ENCODE data around the gene REL.

DNA sequence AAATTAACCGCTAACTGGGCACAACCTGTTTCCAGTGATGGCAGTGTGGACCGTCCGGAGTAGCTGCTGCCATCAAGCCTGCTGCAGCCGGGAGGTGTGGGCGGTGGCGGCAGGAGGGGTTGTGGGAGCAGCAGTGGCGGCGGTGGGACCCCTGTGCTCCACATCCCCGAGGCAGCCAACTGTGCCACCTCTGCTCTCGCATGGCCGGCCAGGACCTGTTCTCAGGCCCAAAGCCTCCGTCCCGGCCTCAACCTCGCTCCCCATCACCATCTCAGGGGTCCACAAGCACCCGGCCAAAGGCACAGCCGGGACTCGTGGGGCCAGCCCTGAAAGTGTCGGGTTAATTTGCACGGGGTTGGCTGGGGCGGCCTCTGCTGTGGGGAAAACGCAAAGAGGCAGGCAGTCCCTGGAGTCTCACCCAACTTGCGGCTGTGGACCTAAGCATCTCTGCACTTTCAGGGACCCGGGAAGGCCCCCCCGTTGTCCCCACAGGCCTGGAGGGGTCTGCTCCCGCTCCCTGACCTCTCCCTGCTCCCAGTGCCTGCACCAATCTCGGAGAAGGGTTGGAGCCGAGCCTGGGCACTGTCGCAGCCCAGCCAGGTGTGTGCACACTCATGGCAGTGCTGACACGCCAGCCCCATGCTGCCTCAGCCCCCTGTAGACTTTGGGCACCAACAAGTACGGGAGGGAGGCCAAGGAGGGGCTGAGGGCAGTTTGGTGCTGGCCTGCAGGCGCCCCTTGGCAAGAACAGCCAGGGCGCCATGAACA, 91.7 kb downstream of the REL start:
- TF ChIP-seq, protein P1, sequence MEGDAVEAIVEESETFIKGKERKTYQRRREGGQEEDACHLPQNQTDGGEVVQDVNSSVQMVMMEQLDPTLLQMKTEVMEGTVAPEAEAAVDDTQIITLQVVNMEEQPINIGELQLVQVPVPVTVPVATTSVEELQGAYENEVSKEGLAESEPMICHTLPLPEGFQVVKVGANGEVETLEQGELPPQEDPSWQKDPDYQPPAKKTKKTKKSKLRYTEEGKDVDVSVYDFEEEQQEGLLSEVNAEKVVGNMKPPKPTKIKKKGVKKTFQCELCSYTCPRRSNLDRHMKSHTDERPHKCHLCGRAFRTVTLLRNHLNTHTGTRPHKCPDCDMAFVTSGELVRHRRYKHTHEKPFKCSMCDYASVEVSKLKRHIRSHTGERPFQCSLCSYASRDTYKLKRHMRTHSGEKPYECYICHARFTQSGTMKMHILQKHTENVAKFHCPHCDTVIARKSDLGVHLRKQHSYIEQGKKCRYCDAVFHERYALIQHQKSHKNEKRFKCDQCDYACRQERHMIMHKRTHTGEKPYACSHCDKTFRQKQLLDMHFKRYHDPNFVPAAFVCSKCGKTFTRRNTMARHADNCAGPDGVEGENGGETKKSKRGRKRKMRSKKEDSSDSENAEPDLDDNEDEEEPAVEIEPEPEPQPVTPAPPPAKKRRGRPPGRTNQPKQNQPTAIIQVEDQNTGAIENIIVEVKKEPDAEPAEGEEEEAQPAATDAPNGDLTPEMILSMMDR (IDR thresholded peaks at IDR 0.05; ENCODE audit: borderline replicate concordance, extremely low read depth, low read length, poor library complexity, severe bottlenecking) = no peak
- TF ChIP-seq EZH2 (IDR thresholded peaks at IDR 0.05; ENCODE audit: borderline replicate concordance, low read depth, low read length, severe bottlenecking) = no peak

Measured in DND-41 (cell line).